Tibial nerve (tissue), 4 donors: ENCODE results near the gene IQGAP2.

Experiments
- CTCF ChIP-seq, 5 experiments: fragments of 200-600 bp in 3 of 5; fragments of 450-650 bp in 2 of 5; sonication (generic) in 3 of 5; IDR thresholded peaks; one replicate each; pipeline ENCODE4 v1.5.1; 2016 to 2019; ENCODE audit warnings: antibody characterized with exemption in 5 of 5, mild to moderate bottlenecking in 3 of 5, moderate library complexity in 2 of 5
- EP300 ChIP-seq, 2 donors: sonication (generic); formaldehyde crosslinking; IDR thresholded peaks; one replicate each; pipeline ENCODE4 v1.6.1; 2017; ENCODE audit warnings: antibody characterized with exemption in 2 of 2, mild to moderate bottlenecking in 1 of 2

- TF ChIP-seq CTCF (IDR thresholded peaks at IDR 0.05) (no peak), EP300 (IDR thresholded peaks at IDR 0.05) (no peak)
Measured at GRCh38 chr5:76555717-76556116, 152.6 kb downstream of the IQGAP2 start.
